ENCODE measurements around the gene GMCL2.

DNA sequence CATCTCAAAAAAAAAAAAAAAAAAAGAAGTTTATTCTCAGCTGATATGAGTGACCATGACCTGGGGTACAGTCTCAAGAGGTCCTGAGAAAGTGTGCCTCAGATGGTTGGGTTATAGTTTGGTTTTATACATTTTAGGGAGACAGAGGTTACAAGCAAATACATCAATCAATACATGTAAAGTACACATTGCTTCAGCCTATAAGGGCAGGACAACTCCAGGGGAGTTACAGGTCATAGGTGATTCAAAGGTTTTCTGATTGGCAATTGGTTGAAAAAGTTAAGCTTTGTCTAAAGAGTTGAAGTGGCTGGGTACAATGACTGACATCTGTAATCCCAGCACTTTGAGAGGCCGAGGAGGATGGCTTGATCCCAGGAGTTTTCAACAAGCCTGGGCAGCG is 2.3 kb upstream of the GMCL2 start:
- TF ChIP-seq EZH2phosphoT487 (IDR thresholded peaks at IDR 0.05; ENCODE audit: low read depth, severe bottlenecking, unreplicated experiment) (no peak), EZH2 (IDR thresholded peaks at IDR 0.05; ENCODE audit: borderline replicate concordance) (no peak)
